Activated naive CD4-positive, alpha-beta T cell treated with anti-CD3 and anti-CD28 coated beads, Interleukin-2, amount 50 U/mL, for 72 hours (primary cell): Measurements from ENCODE around the gene TBL3. TPM values are rescaled to one million over a fixed set of nuclear protein-coding genes. Genes with fewer than 3 reads are reported as not detected.

ENCODE experiments used
- ATAC-seq, 2 donors: fragments of 150-1000 bp; cut with Tn5 transposase; 2 replicates each; pipeline ENCODE4 v1.10.0; 2021; ENCODE audit warnings: mild to moderate bottlenecking in 2 of 2, moderate library complexity in 2 of 2
- DNase-seq, 2 donors: peaks; one replicate each; pipeline ENCODE4 v3.0.0; 2021 to 2022; ENCODE audit warnings: low spot score in 2 of 2
- H3K27ac Mint-ChIP-seq, 2 donors: one replicate each; pipeline ENCODE4 v1.8.0; 2022; ENCODE audit warnings: mild to moderate bottlenecking in 2 of 2, mixed read lengths in 2 of 2
- H3K36me3 Mint-ChIP-seq, 2 donors: one replicate each; pipeline ENCODE4 v1.8.0; 2022; ENCODE audit warnings: mixed read lengths in 2 of 2
- H3K9me3 Mint-ChIP-seq, 2 donors: one replicate each; pipeline ENCODE4 v1.8.0; 2022; ENCODE audit warnings: mixed read lengths in 2 of 2
- total RNA-seq, 2 donors: library from RNA; stranded (reverse); gene quantifications; one replicate each; pipeline ENCODE4 v1.2.3, GENCODE V29; 2022

Gene TBL3
- total RNA-seq, 2 donors from 2014 or later: 18.8 to 37.2 TPM

DNA sequence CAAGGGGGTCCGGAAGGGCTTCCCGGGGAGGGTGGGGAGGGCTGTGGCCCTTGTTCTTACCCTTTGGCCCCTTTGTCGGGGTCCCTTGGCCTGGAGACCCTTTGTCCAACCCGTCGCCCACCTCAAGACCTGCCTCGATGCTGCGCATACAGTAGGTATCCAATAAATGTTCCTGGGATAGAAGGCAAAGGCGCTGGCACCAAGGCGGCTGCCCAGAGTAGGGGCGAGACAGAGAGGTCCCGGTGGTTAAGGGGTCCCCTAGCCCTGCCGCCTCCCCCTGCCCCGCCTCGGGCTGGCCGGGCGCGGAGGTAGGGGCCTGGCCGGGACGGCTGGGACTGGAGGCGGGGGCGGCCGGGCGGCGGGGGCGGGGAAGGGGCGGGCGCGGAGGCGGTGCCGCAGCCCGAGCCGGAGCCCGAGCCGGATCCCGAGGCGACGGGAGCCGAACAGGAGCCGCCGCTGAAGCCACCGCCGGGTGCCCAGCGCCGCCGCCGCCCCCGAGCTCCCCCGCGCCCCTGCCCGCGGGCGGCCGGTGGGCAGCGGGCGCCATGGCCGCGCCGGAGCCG, 54.7 kb downstream of the TBL3 start, which contains the start of gene NHERF2:
Gene NHERF2, plus strand, starts transcription at position 442 of the 563 bp plus-strand sequence. Its CDS starts 104 bp downstream, at position 546.
- no peaks in the 10 kb centered on the region for H3K9me3 Mint-ChIP-seq
- no peak within 1 kb of the TSS for H3K27ac Mint-ChIP-seq
- DNase-seq: no peak
- H3K36me3 Mint-ChIP-seq: no peaks in the 10 kb centered on the region
- ATAC-seq: peak in 1 of 2 donors; percentile 22

DNA sequence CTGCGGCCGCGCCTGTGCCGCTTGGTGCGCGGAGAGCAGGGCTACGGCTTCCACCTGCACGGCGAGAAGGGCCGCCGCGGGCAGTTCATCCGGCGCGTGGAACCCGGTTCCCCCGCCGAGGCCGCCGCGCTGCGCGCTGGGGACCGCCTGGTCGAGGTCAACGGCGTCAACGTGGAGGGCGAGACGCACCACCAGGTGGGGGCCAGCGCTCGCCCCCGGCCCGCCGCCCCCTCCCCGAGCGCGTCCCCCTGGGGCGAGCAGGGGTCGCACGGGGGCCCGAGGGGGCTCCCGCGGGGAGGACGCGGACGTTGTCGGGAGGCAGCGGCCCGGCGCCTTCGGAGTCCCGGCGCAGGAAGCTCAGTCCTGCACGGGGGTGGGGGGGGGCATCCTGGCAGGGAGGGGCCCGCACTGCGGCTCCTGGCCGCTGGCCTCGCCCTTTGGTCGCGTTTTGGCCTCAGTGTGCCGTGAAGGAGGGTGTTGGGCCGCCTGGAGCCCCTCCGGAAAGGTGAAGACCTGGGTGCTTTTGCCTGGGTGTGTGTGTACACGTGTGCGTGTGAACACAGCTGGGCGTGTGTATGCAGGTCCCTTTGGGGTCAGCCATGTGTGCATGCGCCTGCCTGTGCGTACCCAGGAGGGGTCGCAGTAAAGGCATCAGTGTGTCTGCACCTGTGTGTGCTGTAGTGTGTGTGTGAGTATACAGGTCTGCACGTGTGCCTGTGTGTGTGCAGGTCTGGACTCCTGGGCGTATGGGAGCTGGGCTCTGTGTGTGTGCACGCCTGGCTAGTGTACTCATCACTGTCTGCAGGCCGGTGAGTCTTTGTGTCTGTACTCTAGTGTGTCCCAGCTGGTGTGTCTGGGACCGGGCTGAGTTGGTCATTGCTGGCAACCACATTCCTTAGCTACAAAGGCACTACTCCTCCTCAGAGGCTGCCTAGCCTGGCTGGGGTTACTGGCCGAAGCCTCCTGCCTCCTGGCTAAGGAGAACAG, 55.5 kb downstream of the TBL3 start:
- Mint-ChIP-seq H3K9me3 (no peaks in the 10 kb centered on the region), H3K27ac (no peak overlapping the region), H3K36me3 (no peaks in the 10 kb centered on the region)
- DNase-seq (no peak), ATAC-seq (peak in 1 of 2 donors; percentile 4)

DNA sequence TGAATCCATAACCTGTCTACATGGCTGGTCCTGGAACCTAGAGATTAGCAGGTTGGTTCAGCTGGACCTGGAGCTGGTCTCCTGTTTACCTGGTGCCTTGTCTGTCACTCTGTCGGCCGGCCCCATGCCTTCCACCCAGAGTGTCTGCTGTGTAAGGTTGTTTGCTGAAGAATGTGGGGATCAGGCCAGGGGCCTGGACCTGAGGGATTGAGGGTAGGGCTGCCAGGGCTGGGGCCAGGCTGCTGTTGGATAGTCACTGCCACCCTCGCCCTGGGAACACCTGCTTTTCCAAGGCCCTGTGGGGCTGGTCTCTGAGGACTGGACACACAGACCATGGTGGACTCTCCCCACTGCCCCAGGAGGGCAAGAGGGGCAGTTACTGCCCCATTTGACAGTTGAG, 56.3 kb downstream of the TBL3 start:
- DNase-seq (no peak), ATAC-seq (no peak)
- Mint-ChIP-seq H3K27ac (no peak overlapping the region), H3K36me3 (no peaks in the 10 kb centered on the region), H3K9me3 (no peaks in the 10 kb centered on the region)

DNA sequence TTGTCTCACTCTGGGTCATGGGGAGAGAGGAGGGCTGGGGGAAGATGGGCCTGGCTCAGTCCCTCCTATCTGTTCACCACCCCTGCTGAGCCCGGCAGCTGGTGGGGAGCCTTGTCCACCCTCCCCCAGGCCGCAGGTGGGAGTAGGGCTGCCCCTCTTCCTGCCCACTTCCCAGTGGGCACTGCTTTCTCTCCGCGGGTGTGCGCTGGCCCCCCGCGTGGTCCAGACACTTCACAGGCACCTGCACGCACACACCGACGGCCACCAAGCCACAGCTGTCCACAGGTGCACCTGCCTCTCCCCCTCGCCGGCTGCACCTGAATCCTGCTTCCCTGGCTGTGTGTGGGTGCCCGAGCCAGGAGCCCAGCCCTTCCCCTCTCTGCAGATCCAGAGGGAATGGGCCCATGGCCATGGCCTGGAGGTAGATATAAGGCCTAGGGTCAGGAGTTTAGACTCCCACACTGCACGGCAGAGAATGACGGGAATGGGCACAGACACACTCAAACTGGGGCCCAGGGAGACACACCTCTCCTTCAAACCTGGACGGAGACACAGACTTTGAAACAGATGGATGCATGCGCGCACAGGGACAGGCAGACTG, 56.9 kb downstream of the TBL3 start:
- Mint-ChIP-seq H3K27ac (no peak overlapping the region), H3K36me3 (no peaks in the 10 kb centered on the region), H3K9me3 (no peaks in the 10 kb centered on the region)
- ATAC-seq (no peak), DNase-seq (no peak)

DNA sequence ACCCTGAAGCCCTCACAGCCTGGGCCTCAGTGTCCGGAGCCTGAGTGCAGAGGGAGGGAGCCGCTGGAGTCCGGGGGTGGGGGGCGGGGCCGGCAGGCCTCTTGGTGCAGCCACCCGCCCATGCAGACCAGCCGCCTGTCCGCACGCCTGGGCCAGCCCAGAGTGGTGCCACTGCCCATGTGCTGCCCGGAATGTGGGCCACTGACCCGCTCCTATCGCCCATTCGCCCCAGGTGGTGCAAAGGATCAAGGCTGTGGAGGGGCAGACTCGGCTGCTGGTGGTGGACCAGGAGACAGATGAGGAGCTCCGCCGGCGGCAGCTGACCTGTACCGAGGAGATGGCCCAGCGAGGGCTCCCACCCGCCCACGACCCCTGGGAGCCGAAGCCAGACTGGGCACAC, 57.5 kb downstream of the TBL3 start:
- DNase-seq (no peak), ATAC-seq (no peak)
- Mint-ChIP-seq H3K9me3 (no peaks in the 10 kb centered on the region), H3K27ac (no peak overlapping the region), H3K36me3 (no peaks in the 10 kb centered on the region)

DNA sequence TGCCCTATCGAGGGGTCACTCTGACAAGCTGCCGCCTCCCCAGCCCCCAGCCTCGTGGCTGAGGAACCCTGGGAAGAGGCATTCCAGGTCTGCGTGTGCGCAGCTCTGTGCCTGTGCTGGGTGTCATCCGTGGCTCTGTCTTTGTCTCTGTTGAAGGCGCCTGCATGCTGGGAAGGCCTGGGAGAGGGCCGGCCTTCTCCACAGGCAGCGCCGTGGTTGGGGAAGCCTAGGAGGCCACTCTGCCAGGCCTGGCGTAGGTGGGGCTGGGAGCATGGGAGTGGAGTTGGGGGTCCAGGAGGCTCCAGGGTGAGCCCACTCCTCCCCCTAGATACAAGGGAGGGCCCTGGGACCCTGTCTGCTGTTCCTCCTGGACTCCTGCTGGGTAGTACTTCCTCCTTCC, 58.2 kb downstream of the TBL3 start:
- Mint-ChIP-seq H3K9me3 (no peaks in the 10 kb centered on the region), H3K36me3 (no peaks in the 10 kb centered on the region), H3K27ac (no peak overlapping the region)
- ATAC-seq: no peak
- DNase-seq: no peak

DNA sequence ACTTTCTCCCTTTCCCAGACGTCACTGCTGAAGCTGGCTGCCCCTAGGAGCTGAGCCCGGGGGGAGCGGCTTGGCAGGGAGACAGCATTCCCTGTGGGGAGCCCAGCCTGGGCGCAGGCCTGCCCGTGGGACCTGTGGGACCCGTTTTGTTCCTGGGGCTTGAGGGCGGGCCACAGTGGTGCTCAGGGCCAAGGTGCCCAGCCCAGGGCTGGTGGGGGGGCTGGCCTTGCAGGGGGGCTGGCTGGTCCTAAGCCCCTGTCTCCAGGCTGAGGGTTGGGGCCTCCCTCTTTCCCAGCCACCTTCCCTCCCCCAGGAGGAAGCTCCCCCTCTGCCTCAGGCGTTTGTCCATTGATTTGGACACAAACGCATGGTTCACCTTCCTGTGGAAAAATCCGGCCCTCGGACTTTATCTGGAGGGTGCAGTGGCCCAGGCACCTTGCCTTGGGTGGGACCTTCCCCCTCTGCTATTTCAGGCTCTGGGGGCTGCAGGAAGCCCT, 59.3 kb downstream of the TBL3 start:
- DNase-seq (no peak), ATAC-seq (no peak)
- H3K36me3 Mint-ChIP-seq: no peaks in the 10 kb centered on the region
- H3K27ac Mint-ChIP-seq: no peak overlapping the region
- H3K9me3 Mint-ChIP-seq: no peaks in the 10 kb centered on the region

Other genes starting within 250 kb of the TBL3 start
- 10 to 100 TPM; 30.9 to 55.6 TPM for gene NME3, start 200.5 kb upstream of the TBL3 start, total RNA-seq
- 10 to 100 TPM; 21.9 to 24.0 TPM for gene EME2, start 199.2 kb upstream of the TBL3 start, total RNA-seq
- gene MRPS34, start 198.9 kb upstream of the TBL3 start, total RNA-seq: 100 to 1,000 TPM; 106 to 180 TPM
- gene SPSB3, start 189.5 kb upstream of the TBL3 start, total RNA-seq: 10 to 100 TPM; 19.1 to 29.2 TPM
- gene NUBP2, start 189.1 kb upstream of the TBL3 start, total RNA-seq: 10 to 100 TPM; 41.0 to 48.3 TPM
- not detected for gene IGFALS, start 178.3 kb upstream of the TBL3 start, total RNA-seq
- gene HAGH, start 145.2 kb upstream of the TBL3 start, total RNA-seq: 10 to 100 TPM; 31.7 to 65.6 TPM
- 10 to 100 TPM; 11.9 to 13.0 TPM for gene FAHD1, start 144.8 kb upstream of the TBL3 start, total RNA-seq
- under 1 TPM; 0.43 to 0.45 TPM for gene MEIOB, start 99.9 kb upstream of the TBL3 start, total RNA-seq
- not detected for gene HS3ST6, start 53.6 kb upstream of the TBL3 start, total RNA-seq
- gene MSRB1, start 28.9 kb upstream of the TBL3 start, total RNA-seq: 10 to 100 TPM; 17.3 to 41.7 TPM
- gene RPL3L, start 17.4 kb upstream of the TBL3 start, total RNA-seq: not detected
- 10 to 100 TPM; 63.4 to 98.8 TPM for gene NDUFB10, start 12.5 kb upstream of the TBL3 start, total RNA-seq
- 1,000 to 10,000 TPM; 5,211 to 5,668 TPM for gene RPS2, start 7.2 kb upstream of the TBL3 start, total RNA-seq
- under 1 TPM in 1 of 2 donors, not detected in 1; 0.41 TPM for gene RNF151, start 5.2 kb upstream of the TBL3 start, total RNA-seq
- gene NOXO1, start 9.4 kb downstream of the TBL3 start, total RNA-seq: not detected
- gene GFER, start 12.1 kb downstream of the TBL3 start, total RNA-seq: 10 to 100 TPM; 19.1 to 25.0 TPM
- gene SYNGR3, start 17.9 kb downstream of the TBL3 start, total RNA-seq: 1 to 10 TPM; 2.0 to 9.0 TPM
- 10 to 100 TPM; 72.2 to 87.9 TPM for gene ZNF598, start 37.8 kb downstream of the TBL3 start, total RNA-seq
- gene NPW, start 47.7 kb downstream of the TBL3 start, total RNA-seq: 1 to 10 TPM in 1 of 2 donors, under 1 TPM in 1; 0.61 to 4.6 TPM
- gene NHERF2, start 54.8 kb downstream of the TBL3 start, total RNA-seq: 1 to 10 TPM in 1 of 2 donors, under 1 TPM in 1; 0.82 to 3.7 TPM
- gene NTHL1, start 75.8 kb downstream of the TBL3 start, total RNA-seq: 10 to 100 TPM; 21.6 to 25.3 TPM
- 100 to 1,000 TPM in 1 of 2 donors, 10 to 100 TPM in 1; 70.5 to 121 TPM for gene TSC2, start 75.9 kb downstream of the TBL3 start, total RNA-seq
- 10 to 100 TPM; 77.0 to 87.6 TPM for gene PKD1, start 163.8 kb downstream of the TBL3 start, total RNA-seq
- under 1 TPM in 1 of 2 donors, not detected in 1; 0.80 TPM for gene RAB26, start 176.6 kb downstream of the TBL3 start, total RNA-seq
- 10 to 100 TPM; 67.7 to 92.0 TPM for gene TRAF7, start 183.7 kb downstream of the TBL3 start, total RNA-seq
- 10 to 100 TPM in 1 of 2 donors, under 1 TPM in 1; 0.77 to 11.3 TPM for gene CASKIN1, start 224.6 kb downstream of the TBL3 start, total RNA-seq
- gene MLST8, start 233.4 kb downstream of the TBL3 start, total RNA-seq: 10 to 100 TPM; 49.5 to 52.2 TPM
- 10 to 100 TPM in 1 of 2 donors, 1 to 10 TPM in 1; 6.3 to 10.3 TPM for gene BRICD5, start 238.8 kb downstream of the TBL3 start, total RNA-seq
- 10 to 100 TPM; 15.1 to 20.9 TPM for gene PGP, start 242.8 kb downstream of the TBL3 start, total RNA-seq